Keratinocyte (primary cell): Measurements from ENCODE around the gene RNF180. TPM values are rescaled to one million over a fixed set of nuclear protein-coding genes. Genes with fewer than 3 reads are reported as not detected.

Experiments
- DNase-seq: peaks from one replicate; pipeline ENCODE4 v3.0.0-alpha.2; 2011; ENCODE audit warnings: low read depth, missing footprints, low spot score
- FAIRE-seq: peaks from 2 replicates; lab custom pipeline; 2011; peaks lifted over from hg19 to GRCh38; lab: Jason Lieb, UNC
- H2AFZ ChIP-seq: 2 replicates; pipeline ENCODE4 v1.6.0; 2012; ENCODE audit warnings: low read length, control low read depth, inconsistent platforms; ENCODE audit not compliant: control insufficient read depth
- H3K27ac ChIP-seq: 2 replicates; pipeline ENCODE4 v1.5.1; 2011; ENCODE audit warnings: low read length; ENCODE audit not compliant: control insufficient read depth, insufficient read depth
- H3K27me3 ChIP-seq: 3 replicates; pipeline ENCODE4 v1.6.0; 2011; ENCODE audit warnings: low read length; ENCODE audit not compliant: control insufficient read depth, insufficient read depth; ENCODE audit errors: extremely low read depth
- H3K36me3 ChIP-seq, 2 experiments: 2 replicates in 1 of 2; 3 replicates in 1 of 2; pipeline ENCODE4 v1.5.1; 2011; ENCODE audit warnings: low read length in 2 of 2, mild to moderate bottlenecking in 1 of 2; ENCODE audit not compliant: control insufficient read depth in 2 of 2, insufficient read depth in 2 of 2; ENCODE audit errors: extremely low read depth in 1 of 2
- H3K4me1 ChIP-seq: 3 replicates; pipeline ENCODE4 v1.5.1; 2011; ENCODE audit warnings: low read length; ENCODE audit not compliant: control insufficient read depth, insufficient read depth; ENCODE audit errors: extremely low read depth
- H3K4me2 ChIP-seq: 3 replicates; pipeline ENCODE4 v1.6.0; 2011; ENCODE audit warnings: low read depth, low read length; ENCODE audit not compliant: control insufficient read depth, insufficient read depth; ENCODE audit errors: extremely low read depth
- H3K4me3 ChIP-seq, 3 experiments: fragments of 200-600 bp in 1 of 3; sonication (generic) in 1 of 3; 2 replicates in 2 of 3; 3 replicates in 1 of 3; pipeline ENCODE4 v1.5.1; 2011 to 2016; ENCODE audit warnings: low read length in 3 of 3, mild to moderate bottlenecking in 3 of 3, control low read depth in 2 of 3, inconsistent platforms in 1 of 3, low read depth in 1 of 3, mixed read lengths in 1 of 3, mixed run types in 1 of 3, moderate library complexity in 1 of 3; ENCODE audit not compliant: control insufficient read depth in 2 of 3, insufficient read depth in 2 of 3; ENCODE audit errors: extremely low read depth in 1 of 3
- H3K79me2 ChIP-seq: 2 replicates; pipeline ENCODE4 v1.6.0; 2012; ENCODE audit warnings: low read length; ENCODE audit not compliant: control insufficient read depth, insufficient read depth
- H3K9ac ChIP-seq: 3 replicates; pipeline ENCODE4 v1.6.0; 2011; ENCODE audit warnings: low read length; ENCODE audit not compliant: control insufficient read depth, insufficient read depth; ENCODE audit errors: extremely low read depth
- H3K9me1 ChIP-seq: 3 replicates; pipeline ENCODE4 v1.6.0; 2011; ENCODE audit warnings: low read length; ENCODE audit not compliant: control insufficient read depth, insufficient read depth; ENCODE audit errors: extremely low read depth
- H3K9me3 ChIP-seq: 2 replicates; pipeline ENCODE4 v1.5.1; 2012; ENCODE audit warnings: low read depth, low read length; ENCODE audit not compliant: control insufficient read depth
- H4K20me1 ChIP-seq: 3 replicates; pipeline ENCODE4 v1.6.0; 2011; ENCODE audit warnings: low read length; ENCODE audit not compliant: control insufficient read depth, insufficient read depth; ENCODE audit errors: extremely low read depth
- CTCF ChIP-seq, 3 experiments: IDR thresholded peaks in 1 of 3; conservative IDR thresholded peaks in 1 of 3; optimal IDR thresholded peaks in 1 of 3; 2 replicates in 2 of 3; 3 replicates in 1 of 3; pipeline versions ENCODE3 to v1.5.1; 2011; ENCODE audit warnings: low read length in 3 of 3, mild to moderate bottlenecking in 3 of 3, moderate library complexity in 2 of 3, control low read depth in 1 of 3, inconsistent platforms in 1 of 3; ENCODE audit not compliant: insufficient read depth in 2 of 3; ENCODE audit errors: extremely low read depth in 1 of 3
- EZH2 ChIP-seq: IDR thresholded peaks from one replicate; pipeline ENCODE4 v1.6.1; 2012; ENCODE audit warnings: inconsistent platforms, mild to moderate bottlenecking, low read length, moderate library complexity
- dilution Hi-C: fragments of 300-500 bp; cut with MboI; formaldehyde crosslinking; loops from one replicate; pipeline ENCODE4 v1.7.0; 2020; ENCODE audit warnings: low sequenced_read_pairs; ENCODE audit not compliant: extremely low pct_ligation_motif_present
- polyA plus RNA-seq, 5 experiments: library from polyadenylated mRNA; depleted of rRNA in 3 of 5; stranded (reverse) in 3 of 5; stranded (forward) in 1 of 5; unstranded in 1 of 5; fragments of >200 nt; gene quantifications; 1 replicate in 1 of 5; 2 replicates in 3 of 5; 3 replicates in 1 of 5; pipeline versions ENCODE4 v1.2.1 to v1.2.3, GENCODE V29; 2011 to 2012; ENCODE audit warnings: missing spikeins in 2 of 5, low read depth in 1 of 5, low replicate concordance in 1 of 5

RNF180 gene
- polyA plus RNA-seq, 1 donor (not counting 4 experiments of a cell fraction or from before 2014, with no cell fraction given) = 2.4 TPM

- TF ChIP-seq EZH2 (no peak), CTCF (optimal IDR thresholded peaks at IDR 0.05 in 1 of 3, IDR thresholded peaks at IDR 0.05 in 1 of 3, conservative IDR thresholded peaks at IDR 0.05 in 1 of 3; ENCODE audit: extremely low read depth in 1 of 3, insufficient read depth in 2 of 3, low read length in 3 of 3) (no peak)
- DNase-seq = no peak
- dilution Hi-C loops = no loop called here
Observed at GRCh38 chr5:64156261-64156660, 9.4 kb upstream of the RNF180 start.

GRCh38 chr5:64158827-64159226 is 6.8 kb upstream of the RNF180 start:
- no peaks in the 10 kb centered on the region for H3K79me2 ChIP-seq
- no peak for TF ChIP-seq EZH2
- H4K20me1 ChIP-seq = no peaks in the 10 kb centered on the region
- no peaks in the 10 kb centered on the region for H3K9me1 ChIP-seq
- FAIRE-seq (no peak), DNase-seq (no peak)
- dilution Hi-C loops = no loop called here
- H3K27ac ChIP-seq = no peak overlapping the region
- H3K27me3 ChIP-seq = no peaks in the 10 kb centered on the region
- no peak overlapping the region for H3K4me2 ChIP-seq
- H3K9me3 ChIP-seq = no peaks in the 10 kb centered on the region
- no peaks in the 10 kb centered on the region for H3K36me3 ChIP-seq
- no peak overlapping the region for H3K9ac ChIP-seq
- H2AFZ ChIP-seq = no peak overlapping the region
- no peak overlapping the region for H3K4me3 ChIP-seq
- H3K4me1 ChIP-seq = peaks cover 8% of the 10 kb centered on the region

More at GRCh38 chr5:64156261-64156660, 9.4 kb upstream of the RNF180 start:
- Histone ChIP-seq H3K36me3 (no peaks in the 10 kb centered on the region), H3K27me3 (no peaks in the 10 kb centered on the region), H3K9me3 (peaks cover 3% of the 10 kb centered on the region), H3K4me2 (no peak overlapping the region), H3K79me2 (no peaks in the 10 kb centered on the region), H2AFZ (no peak overlapping the region), H3K27ac (no peak overlapping the region), H3K9ac (no peak overlapping the region), H3K4me3 (no peak overlapping the region), H3K9me1 (no peaks in the 10 kb centered on the region), H3K4me1 (peaks cover 8% of the 10 kb centered on the region), H4K20me1 (no peaks in the 10 kb centered on the region)
- FAIRE-seq = no peak

- TF ChIP-seq CTCF (optimal IDR thresholded peaks at IDR 0.05 in 1 of 3, IDR thresholded peaks at IDR 0.05 in 1 of 3, conservative IDR thresholded peaks at IDR 0.05 in 1 of 3; ENCODE audit: extremely low read depth in 1 of 3, insufficient read depth in 2 of 3, low read length in 3 of 3) (no peak), EZH2 (no peak)
- H3K9me3 ChIP-seq = no peaks in the 10 kb centered on the region
- no peak overlapping the region for H3K9ac ChIP-seq
- dilution Hi-C loops = no loop called here
- no peak overlapping the region for H3K4me2 ChIP-seq
- H3K27me3 ChIP-seq = no peaks in the 10 kb centered on the region
- no peaks in the 10 kb centered on the region for H3K9me1 ChIP-seq
- DNase-seq = no peak
- no peaks in the 10 kb centered on the region for H4K20me1 ChIP-seq
- no peaks in the 10 kb centered on the region for H3K36me3 ChIP-seq
- no peak for FAIRE-seq
- H3K79me2 ChIP-seq = no peaks in the 10 kb centered on the region
- no peak overlapping the region for H3K4me3 ChIP-seq
- no peak overlapping the region for H2AFZ ChIP-seq
- H3K4me1 ChIP-seq = peaks cover 8% of the 10 kb centered on the region
- no peak overlapping the region for H3K27ac ChIP-seq
Observed at GRCh38 chr5:64160201-64160600, 5.4 kb upstream of the RNF180 start.
